RWPE1 (cell line): ENCODE data around the gene PTX4.
A peak's percentile ranks its signal among the peaks of the same experiment; 100 is the strongest.
"Not testable (repeated sequence)": the region's sequence is repeated elsewhere in the genome, so short reads cannot be mapped to it uniquely, and the experiment has no call there.

Source experiments
- CTCF ChIA-PET: fragments of 350-600 bp; sonication (Branson Sonifier 250); formaldehyde crosslinking; extraction: SDS; loops from one replicate; lab custom pipeline; 2021; lab: Yijun Ruan, JAX
- POLR2A ChIA-PET: fragments of 400-600 bp; formaldehyde crosslinking; extraction: SDS; loops from one replicate; lab custom pipeline; 2020; ENCODE audit warnings: antibody characterized with exemption; ENCODE audit not compliant: low non-redundant PET; lab: Yijun Ruan, JAX
- DNase-seq: peaks from one replicate; pipeline ENCODE4 v3.0.0; 2012; ENCODE audit warnings: low spot score
- H3K27ac ChIP-seq: fragments of 450-650 bp; 2 replicates; pipeline ENCODE4 v1.5.1; 2017
- TF ChIP-seq, protein P1 (sequence below): fragments of 450-650 bp; conservative IDR thresholded peaks from 2 replicates; pipeline ENCODE4 v1.5.1; 2017; ENCODE audit warnings: low read depth, mild to moderate bottlenecking

Gene PTX4

GRCh38 chr16:1471569-1472194 is 17.1 kb downstream of the PTX4 start:
- H3K27ac ChIP-seq, result peak overlapping the region; percentile 40
- ChIA-PET CTCF (interaction anchor here (0.7 kb wide), 1 partner anchor 65 kb away, joined by 3 read pairs; no protein-coding TSS in a partner anchor), POLR2A (no interaction called here)
- TF ChIP-seq, protein P1, sequence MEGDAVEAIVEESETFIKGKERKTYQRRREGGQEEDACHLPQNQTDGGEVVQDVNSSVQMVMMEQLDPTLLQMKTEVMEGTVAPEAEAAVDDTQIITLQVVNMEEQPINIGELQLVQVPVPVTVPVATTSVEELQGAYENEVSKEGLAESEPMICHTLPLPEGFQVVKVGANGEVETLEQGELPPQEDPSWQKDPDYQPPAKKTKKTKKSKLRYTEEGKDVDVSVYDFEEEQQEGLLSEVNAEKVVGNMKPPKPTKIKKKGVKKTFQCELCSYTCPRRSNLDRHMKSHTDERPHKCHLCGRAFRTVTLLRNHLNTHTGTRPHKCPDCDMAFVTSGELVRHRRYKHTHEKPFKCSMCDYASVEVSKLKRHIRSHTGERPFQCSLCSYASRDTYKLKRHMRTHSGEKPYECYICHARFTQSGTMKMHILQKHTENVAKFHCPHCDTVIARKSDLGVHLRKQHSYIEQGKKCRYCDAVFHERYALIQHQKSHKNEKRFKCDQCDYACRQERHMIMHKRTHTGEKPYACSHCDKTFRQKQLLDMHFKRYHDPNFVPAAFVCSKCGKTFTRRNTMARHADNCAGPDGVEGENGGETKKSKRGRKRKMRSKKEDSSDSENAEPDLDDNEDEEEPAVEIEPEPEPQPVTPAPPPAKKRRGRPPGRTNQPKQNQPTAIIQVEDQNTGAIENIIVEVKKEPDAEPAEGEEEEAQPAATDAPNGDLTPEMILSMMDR, result no peak
- no peak for DNase-seq

DNA sequence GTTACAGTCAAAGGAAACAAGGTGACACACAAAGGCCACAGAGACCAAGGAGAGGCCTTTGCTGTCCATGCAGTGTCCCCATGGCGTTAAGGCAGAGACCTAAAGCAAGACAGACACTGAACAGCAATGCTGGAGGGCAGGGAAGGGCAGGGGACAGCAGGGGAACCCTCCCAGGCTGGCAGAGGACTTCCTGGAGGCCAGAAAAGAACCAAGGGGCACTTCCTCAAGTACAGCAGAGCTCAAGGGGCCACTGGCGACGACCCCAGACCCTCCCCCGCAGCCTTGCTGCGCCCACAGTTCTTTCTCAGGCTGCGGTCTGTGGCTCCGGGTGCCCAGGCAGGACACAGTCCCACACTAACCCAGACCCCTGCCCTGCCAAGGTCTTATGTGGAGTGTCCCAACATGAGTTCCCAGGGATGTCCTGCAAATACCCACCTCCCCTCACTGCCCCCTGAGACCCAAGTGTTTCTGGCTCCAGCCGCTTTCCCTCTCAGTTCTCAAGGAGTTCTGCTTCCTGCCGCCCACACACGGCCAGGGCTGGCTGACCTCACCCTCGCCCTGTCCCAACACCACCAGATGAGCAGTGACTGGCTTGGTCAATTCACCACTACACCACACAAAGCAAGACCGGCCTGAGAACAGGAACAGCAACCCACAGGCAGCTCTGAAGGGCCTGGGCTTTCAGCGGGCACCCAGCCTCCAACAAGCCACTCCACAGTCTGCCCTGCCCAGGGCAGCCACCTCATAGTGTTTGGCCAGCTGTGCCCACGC is 18.1 kb downstream of the PTX4 start:
- H3K27ac ChIP-seq, result peak overlapping the region; percentile 40
- no peak for DNase-seq
- TF ChIP-seq, protein P1, result no peak
- CTCF ChIA-PET, result no interaction called here
- POLR2A ChIA-PET, result interaction anchor here (0.6 kb wide), 1 partner anchor 35 kb away, joined by 3 read pairs; no protein-coding TSS in a partner anchor

GRCh38 chr16:1469693-1470201 is 19.0 kb downstream of the PTX4 start:
- DNase-seq, result no peak
- TF ChIP-seq, protein P1, result no peak
- CTCF ChIA-PET, result no interaction called here
- no peak overlapping the region; the same call in 1 of the 2 replicates for H3K27ac ChIP-seq
- POLR2A ChIA-PET, result interaction anchor here (0.6 kb wide), 1 partner anchor 83 kb away, joined by 4 read pairs; no protein-coding TSS in a partner anchor

DNA sequence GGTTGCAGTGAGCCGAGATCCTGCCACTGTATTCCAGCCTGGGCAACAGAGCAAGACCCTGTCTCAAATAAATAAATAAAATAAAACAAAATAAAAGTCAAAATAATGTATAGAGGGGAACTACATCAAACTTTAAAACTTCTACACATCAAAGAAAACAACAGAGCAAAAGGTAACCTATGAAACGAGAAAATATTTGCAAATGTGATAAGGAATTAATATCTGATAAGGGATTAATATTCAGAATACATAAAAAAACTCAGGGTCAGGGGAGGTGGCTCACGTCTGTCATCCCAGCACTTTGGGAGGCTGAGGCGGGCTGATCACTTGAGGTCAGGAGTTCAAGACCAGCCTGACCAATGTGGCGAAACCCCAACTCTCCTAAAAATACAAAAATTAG is 19.6 kb downstream of the PTX4 start:
- POLR2A ChIA-PET, CTCF ChIA-PET, DNase-seq, H3K27ac ChIP-seq: not testable (repeated sequence)

- TF ChIP-seq, protein P1, result no peak
- ChIA-PET CTCF (interaction anchor here (0.7 kb wide), 1 partner anchor 67 kb away, joined by 3 read pairs; no protein-coding TSS in a partner anchor), POLR2A (no interaction called here)
- no peak for DNase-seq
- no peak overlapping the region for H3K27ac ChIP-seq
These were observed 20.3 kb downstream of the PTX4 start for GRCh38 chr16:1468426-1468810.

- ChIA-PET CTCF (no interaction called here), POLR2A (no interaction called here)
- peak; percentile 8 for DNase-seq
- TF ChIP-seq, protein P1, result no peak
- H3K27ac ChIP-seq, result peak overlapping the region; percentile 25
These were observed 21.7 kb downstream of the PTX4 start for GRCh38 chr16:1466968-1467521.
